Measurements from ENCODE around the gene DMKN. TPM values are rescaled to one million over a fixed set of nuclear protein-coding genes. Genes with fewer than 3 reads are reported as not detected.

Gene DMKN
- total and polyA plus RNA-seq, 4 donors: 1.4 to 9.4 (median 2.4) TPM

GRCh38 chr19:35545001-35545854 lies 31.8 kb upstream of the DMKN start, which contains the start of gene TMEM147 (continued):
- TF ChIP-seq REST (IDR thresholded peaks at IDR 0.05): no peak
- peak in 1 of 2 donors; percentile 5 for TF ChIP-seq RAD21 (IDR thresholded peaks at IDR 0.05)
- TF ChIP-seq HNF4G (IDR thresholded peaks at IDR 0.05): no peak
- no peak for TF ChIP-seq JUND (IDR thresholded peaks at IDR 0.05)
- no peak for TF ChIP-seq EGR1 (IDR thresholded peaks at IDR 0.05; ENCODE audit: low read depth in 2 of 2)

GRCh38 chr19:35544110-35544802 lies 30.8 kb upstream of the DMKN start:
- Histone ChIP-seq H3K27ac (ENCODE audit: low read depth in 1 of 2, low read length in 2 of 2) (no peak overlapping the region), H3K9ac (ENCODE audit: low read depth in 1 of 2, low read length in 2 of 2) (no peak overlapping the region), H3K36me3 (ENCODE audit: control insufficient read depth in 4 of 4, insufficient read depth in 3 of 4, low read depth in 1 of 4, low read length in 3 of 4) (no peaks in the 10 kb centered on the region), H3K27me3 (ENCODE audit: control insufficient read depth in 4 of 4, insufficient read depth in 4 of 4, low read length in 3 of 4) (no peaks in the 10 kb centered on the region), H3K9me3 (ENCODE audit: control insufficient read depth in 4 of 4, low read length in 3 of 4) (no peaks in the 10 kb centered on the region), H3K4me3 (ENCODE audit: low read depth in 1 of 3, low read length in 3 of 3) (peak overlapping the region; percentile 83 to 88 (median 85)), H3K4me1 (ENCODE audit: control insufficient read depth in 4 of 4, insufficient read depth in 4 of 4, low read length in 3 of 4) (peaks cover 0 to 20% (median 14%) of the 10 kb centered on the region in 4 donors)
- TF ChIP-seq FOXA1 (IDR thresholded peaks at IDR 0.05) (no peak), ATF3 (IDR thresholded peaks at IDR 0.05) (no peak), ZBTB33 (IDR thresholded peaks at IDR 0.05) (no peak), SP1 (IDR thresholded peaks at IDR 0.05) (no peak), REST (IDR thresholded peaks at IDR 0.05) (no peak), HNF4G (IDR thresholded peaks at IDR 0.05) (no peak), FOXA2 (IDR thresholded peaks at IDR 0.05) (no peak), NR2F2 (IDR thresholded peaks at IDR 0.05) (no peak), EGR1 (IDR thresholded peaks at IDR 0.05; ENCODE audit: low read depth in 2 of 2) (no peak), RAD21 (IDR thresholded peaks at IDR 0.05) (no peak), GABPA (IDR thresholded peaks at IDR 0.05 in 1 of 2, conservative IDR thresholded peaks at IDR 0.05 in 1 of 2) (no peak)
- no peak for DNase-seq (ENCODE audit: low spot score)
- 89% methylated on average over 3 of the region's 3 CpGs for WGBS
